Measurements from ENCODE around the gene MCTP1. TPM values are rescaled to one million over a fixed set of nuclear protein-coding genes. Genes with fewer than 3 reads are reported as not detected.

MCTP1 gene
- total RNA-seq, 1 experiment from 2014 or later: 0.44 TPM

- Histone ChIP-seq H3K9me2 (ENCODE audit: insufficient read depth) (no peaks in the 10 kb centered on the region), H3K4me2 (ENCODE audit: low read length) (no peak overlapping the region), H4K20me1 (ENCODE audit: insufficient read depth) (no peaks in the 10 kb centered on the region), H3K36me3 (ENCODE audit: control insufficient read depth in 1 of 2, insufficient read depth in 2 of 2, low read length in 2 of 2) (no peaks in the 10 kb centered on the region), H3K4me3 (replicated peaks in 1 of 2; ENCODE audit: low read depth in 1 of 2, low read length in 2 of 2) (no peak overlapping the region), H3K4me1 (ENCODE audit: control insufficient read depth in 1 of 2, insufficient read depth in 2 of 2, low read length in 2 of 2) (0 out of 4 replicates have a peak, but pooled peaks cover 0 to 3% of the 10 kb centered on the region in 2 experiments), H3K9ac (ENCODE audit: low read length) (no peak overlapping the region), H3K27ac (ENCODE audit: low read depth, low read length) (no peak overlapping the region), H2AFZ (ENCODE audit: low read depth, low read length, poor library complexity, severe bottlenecking) (no peak overlapping the region), H3K9me3 (ENCODE audit: control insufficient read depth in 1 of 2, insufficient read depth in 1 of 2, low read depth in 1 of 2, low read length in 2 of 2) (no peaks in the 10 kb centered on the region), H3K27me3 (ENCODE audit: insufficient read depth, low read length) (no peaks in the 10 kb centered on the region), H3K79me2 (ENCODE audit: insufficient read depth, low read length) (no peaks in the 10 kb centered on the region)
- POLR2A ChIA-PET: no interaction called here
- DNase-seq (ENCODE audit: low read depth, low spot score): no peak
- CTCF ChIA-PET: no interaction called here
- BruUV-seq (replicated peaks): no TSS peak
- intact Hi-C loops (cut with micrococcal nuclease): no loop called here
- RAD21 ChIA-PET (ENCODE audit: low non-redundant PET in 1 of 2, low total read pairs in 2 of 2, uncharacterized antibody in 2 of 2, unreplicated experiment in 2 of 2): no interaction called here
- TF ChIP-seq ZFX (IDR thresholded peaks at IDR 0.05) (no peak), CBX3 (IDR thresholded peaks at IDR 0.05; ENCODE audit: low read depth) (no peak)
- ATAC-seq: no peak
Observed at GRCh38 chr5:95078868-95079267, 206.0 kb downstream of the MCTP1 start.

GRCh38 chr5:95076395-95077185 is 208.3 kb downstream of the MCTP1 start:
- TF ChIP-seq ZNF274 (IDR thresholded peaks at IDR 0.05; ENCODE audit: low read depth, low read length) (no peak), EGR1 (IDR thresholded peaks at IDR 0.05; ENCODE audit: low read depth) (no peak), JUND (IDR thresholded peaks at IDR 0.05) (no peak), RAD21 (IDR thresholded peaks at IDR 0.05; ENCODE audit: low read depth) (no peak), ZBTB33 (IDR thresholded peaks at IDR 0.05; ENCODE audit: extremely low read depth, insufficient replicate concordance, low read length) (no peak), ZFX (IDR thresholded peaks at IDR 0.05) (no peak), SIN3A (IDR thresholded peaks at IDR 0.05; ENCODE audit: low read depth) (no peak), SRF (IDR thresholded peaks at IDR 0.05; ENCODE audit: low read depth) (no peak), SP1 (IDR thresholded peaks at IDR 0.05; ENCODE audit: low read depth) (no peak), CBX3 (IDR thresholded peaks at IDR 0.05; ENCODE audit: low read depth) (no peak), ELF1 (IDR thresholded peaks at IDR 0.05; ENCODE audit: borderline replicate concordance, low read depth) (no peak), CEBPB (IDR thresholded peaks at IDR 0.05; ENCODE audit: low read depth) (no peak)
- TF ChIP-seq, protein P1, sequence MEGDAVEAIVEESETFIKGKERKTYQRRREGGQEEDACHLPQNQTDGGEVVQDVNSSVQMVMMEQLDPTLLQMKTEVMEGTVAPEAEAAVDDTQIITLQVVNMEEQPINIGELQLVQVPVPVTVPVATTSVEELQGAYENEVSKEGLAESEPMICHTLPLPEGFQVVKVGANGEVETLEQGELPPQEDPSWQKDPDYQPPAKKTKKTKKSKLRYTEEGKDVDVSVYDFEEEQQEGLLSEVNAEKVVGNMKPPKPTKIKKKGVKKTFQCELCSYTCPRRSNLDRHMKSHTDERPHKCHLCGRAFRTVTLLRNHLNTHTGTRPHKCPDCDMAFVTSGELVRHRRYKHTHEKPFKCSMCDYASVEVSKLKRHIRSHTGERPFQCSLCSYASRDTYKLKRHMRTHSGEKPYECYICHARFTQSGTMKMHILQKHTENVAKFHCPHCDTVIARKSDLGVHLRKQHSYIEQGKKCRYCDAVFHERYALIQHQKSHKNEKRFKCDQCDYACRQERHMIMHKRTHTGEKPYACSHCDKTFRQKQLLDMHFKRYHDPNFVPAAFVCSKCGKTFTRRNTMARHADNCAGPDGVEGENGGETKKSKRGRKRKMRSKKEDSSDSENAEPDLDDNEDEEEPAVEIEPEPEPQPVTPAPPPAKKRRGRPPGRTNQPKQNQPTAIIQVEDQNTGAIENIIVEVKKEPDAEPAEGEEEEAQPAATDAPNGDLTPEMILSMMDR (IDR thresholded peaks at IDR 0.05 in 2 of 3, conservative IDR thresholded peaks at IDR 0.05 in 1 of 3; ENCODE audit: borderline replicate concordance in 1 of 3, insufficient read depth in 1 of 3, low read depth in 2 of 3, low read length in 2 of 3): no peak
- ChIA-PET CTCF (no interaction called here), RAD21 (ENCODE audit: low non-redundant PET in 1 of 2, low total read pairs in 2 of 2, uncharacterized antibody in 2 of 2, unreplicated experiment in 2 of 2) (no interaction called here), POLR2A (no interaction called here)
- DNase-seq (ENCODE audit: low read depth, low spot score) (no peak), ATAC-seq (no peak)
- Histone ChIP-seq H3K36me3 (ENCODE audit: control insufficient read depth in 1 of 2, insufficient read depth in 2 of 2, low read length in 2 of 2) (no peaks in the 10 kb centered on the region), H3K9me3 (ENCODE audit: control insufficient read depth in 1 of 2, insufficient read depth in 1 of 2, low read depth in 1 of 2, low read length in 2 of 2) (no peaks in the 10 kb centered on the region), H3K79me2 (ENCODE audit: insufficient read depth, low read length) (no peaks in the 10 kb centered on the region), H3K4me2 (ENCODE audit: low read length) (no peak overlapping the region), H3K9ac (ENCODE audit: low read length) (no peak overlapping the region), H3K27me3 (ENCODE audit: insufficient read depth, low read length) (no peaks in the 10 kb centered on the region), H3K4me3 (replicated peaks in 1 of 2; ENCODE audit: low read depth in 1 of 2, low read length in 2 of 2) (no peak overlapping the region), H3K4me1 (ENCODE audit: control insufficient read depth in 1 of 2, insufficient read depth in 2 of 2, low read length in 2 of 2) (0 out of 4 replicates have a peak, but pooled peaks cover 0 to 2% of the 10 kb centered on the region in 2 experiments), H2AFZ (ENCODE audit: low read depth, low read length, poor library complexity, severe bottlenecking) (no peak overlapping the region), H3K27ac (ENCODE audit: low read depth, low read length) (no peak overlapping the region), H3K9me2 (ENCODE audit: insufficient read depth) (no peaks in the 10 kb centered on the region), H4K20me1 (ENCODE audit: insufficient read depth) (no peaks in the 10 kb centered on the region)
- intact Hi-C loops (cut with micrococcal nuclease): no loop called here
- BruUV-seq (replicated peaks): no TSS peak

Measured in HCT116 (cell line).